ENCODE results near the gene SOAT2.
"Not testable (repeated sequence)": the region's sequence is repeated elsewhere in the genome, so short reads cannot be mapped to it uniquely, and the experiment has no call there.

SOAT2 gene

GRCh38 chr12:53112431-53112830, 9.1 kb downstream of the SOAT2 start:
- not testable (repeated sequence) for DNase-seq

GRCh38 chr12:53113136-53113705, 9.9 kb downstream of the SOAT2 start:
- DNase-seq, result no peak

DNA sequence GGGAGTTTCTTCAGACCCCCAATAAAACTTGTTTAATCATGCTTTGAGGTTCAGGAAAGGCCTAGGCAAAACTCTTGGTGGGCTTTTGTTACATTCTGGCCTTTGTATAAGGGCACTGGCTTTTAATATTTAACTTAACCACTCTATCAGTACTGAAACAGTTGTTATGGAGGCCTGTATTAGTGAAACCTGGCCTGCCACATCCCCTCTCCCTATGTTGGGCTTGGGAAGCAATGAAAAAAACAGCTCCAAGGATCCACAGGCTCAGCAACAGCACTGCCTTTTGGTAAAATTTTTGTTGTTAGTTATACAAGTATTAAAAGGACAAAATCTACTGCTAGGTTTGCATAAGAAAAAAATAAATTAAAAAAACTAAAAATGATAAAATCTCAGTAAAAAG, 10.7 kb downstream of the SOAT2 start:
- no peak for DNase-seq

GRCh38 chr12:53115112-53115890, 12.0 kb downstream of the SOAT2 start:
- no peak for DNase-seq

- no peak for DNase-seq
These were observed 12.8 kb downstream of the SOAT2 start for GRCh38 chr12:53115891-53116648.

- DNase-seq, result no peak
These were observed 15.5 kb downstream of the SOAT2 start for GRCh38 chr12:53118751-53119300.

DNA sequence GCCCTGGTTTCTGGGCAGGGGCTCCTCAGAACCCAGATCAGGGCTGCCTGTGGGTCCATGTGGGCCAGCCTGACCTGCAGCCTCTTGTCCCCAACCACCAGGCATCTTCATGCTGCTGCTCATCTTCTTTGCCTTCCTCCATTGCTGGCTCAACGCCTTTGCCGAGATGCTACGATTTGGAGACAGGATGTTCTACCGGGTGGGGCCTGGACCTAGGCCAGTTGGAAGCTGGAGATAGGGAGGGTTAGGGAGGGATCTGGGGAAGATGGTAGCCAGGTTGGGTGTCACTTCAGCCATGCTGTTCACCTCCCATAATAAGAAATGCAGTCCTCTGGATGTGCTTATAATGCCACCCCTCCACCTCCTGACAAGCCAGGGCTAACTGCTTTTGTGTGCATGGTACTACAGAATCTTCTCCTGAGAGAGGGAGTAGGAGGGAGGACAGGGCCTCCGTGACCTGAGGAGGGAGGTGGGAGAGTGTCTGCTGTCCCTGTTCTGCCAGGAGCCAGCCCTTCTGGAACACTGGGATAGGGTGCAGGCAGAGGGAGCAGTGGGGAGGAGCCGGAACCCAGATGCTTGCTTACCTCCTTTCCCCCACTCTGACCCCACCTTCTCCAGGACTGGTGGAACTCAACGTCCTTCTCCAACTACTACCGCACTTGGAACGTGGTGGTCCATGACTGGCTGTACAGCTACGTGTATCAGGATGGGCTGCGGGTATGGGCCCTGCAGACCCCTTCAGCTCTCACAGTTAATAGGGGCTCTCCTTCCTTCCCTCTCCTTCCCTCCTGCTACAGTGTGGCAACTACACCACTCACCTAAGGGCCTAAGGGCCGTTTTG, 17.6 kb downstream of the SOAT2 start:
- no peak for DNase-seq

DNA sequence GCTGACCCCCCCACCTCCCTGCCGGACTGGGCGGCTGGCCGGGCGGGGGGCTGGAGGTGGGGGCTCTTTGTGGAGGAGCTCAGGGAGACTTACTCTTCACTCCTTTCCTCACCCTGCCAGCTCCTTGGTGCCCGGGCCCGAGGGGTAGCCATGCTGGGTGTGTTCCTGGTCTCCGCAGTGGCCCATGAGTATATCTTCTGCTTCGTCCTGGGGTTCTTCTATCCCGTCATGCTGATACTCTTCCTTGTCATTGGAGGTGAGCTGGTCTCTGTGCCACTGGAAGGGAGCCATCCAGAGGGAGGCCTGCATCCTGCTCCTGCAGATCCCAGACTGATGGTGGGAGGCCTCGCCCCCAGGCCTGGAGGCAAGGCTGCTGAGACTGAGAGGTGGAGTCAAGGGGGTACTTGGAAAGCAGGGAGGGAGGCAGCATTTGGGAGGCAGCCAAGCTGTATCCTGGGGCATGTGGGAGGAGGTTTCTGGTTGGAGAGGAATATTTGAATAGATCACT, 19.7 kb downstream of the SOAT2 start:
- no peak for DNase-seq

DNA sequence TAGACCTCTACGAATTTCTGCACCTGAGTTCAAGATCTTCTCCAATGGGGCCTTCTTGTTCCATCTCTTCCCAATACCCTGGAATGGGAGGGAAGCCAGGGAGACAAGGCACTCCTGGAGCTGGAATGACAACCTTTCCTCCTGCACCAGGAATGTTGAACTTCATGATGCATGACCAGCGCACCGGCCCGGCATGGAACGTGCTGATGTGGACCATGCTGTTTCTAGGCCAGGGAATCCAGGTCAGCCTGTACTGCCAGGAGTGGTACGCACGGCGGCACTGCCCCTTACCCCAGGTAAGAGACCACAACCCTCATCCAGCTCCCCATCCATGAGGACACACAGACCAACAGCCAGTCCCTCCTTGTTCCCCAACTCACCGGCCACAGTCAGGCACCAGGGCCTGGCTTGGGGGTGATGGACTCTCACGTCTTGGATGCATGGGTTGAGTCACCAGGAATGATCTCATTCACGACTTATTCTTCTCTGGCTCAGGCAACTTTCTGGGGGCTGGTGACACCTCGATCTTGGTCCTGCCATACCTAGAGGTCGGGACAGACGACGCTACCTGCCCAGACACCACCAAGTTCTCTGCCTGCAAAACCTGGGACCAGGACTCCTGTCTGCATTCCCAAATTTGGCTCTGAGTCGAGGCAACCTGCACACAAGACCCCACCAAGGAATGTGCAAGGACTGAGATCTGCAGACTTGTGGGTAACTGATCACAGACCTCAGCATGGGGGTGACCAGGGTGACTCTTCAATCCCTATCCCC, 20.5 kb downstream of the SOAT2 start:
- no peak for DNase-seq

DNA sequence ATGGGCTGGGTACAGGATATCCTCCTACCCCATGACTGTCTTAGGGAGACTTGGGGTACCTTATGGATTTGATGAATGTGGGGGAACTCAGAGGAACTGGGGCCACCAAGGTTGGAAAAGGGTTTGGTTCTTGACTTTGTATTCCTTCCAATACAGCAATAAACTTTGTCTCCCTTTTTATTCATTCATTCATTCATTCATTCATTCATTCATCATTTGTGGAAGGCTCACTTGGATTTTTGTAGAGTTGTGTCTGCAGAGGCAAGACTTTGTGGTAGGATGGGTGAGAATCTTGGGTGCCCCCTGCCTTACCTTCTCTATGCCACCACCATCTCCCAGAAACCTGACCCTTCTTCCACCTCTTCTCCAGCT, 21.1 kb downstream of the SOAT2 start:
- no peak for DNase-seq

DNA sequence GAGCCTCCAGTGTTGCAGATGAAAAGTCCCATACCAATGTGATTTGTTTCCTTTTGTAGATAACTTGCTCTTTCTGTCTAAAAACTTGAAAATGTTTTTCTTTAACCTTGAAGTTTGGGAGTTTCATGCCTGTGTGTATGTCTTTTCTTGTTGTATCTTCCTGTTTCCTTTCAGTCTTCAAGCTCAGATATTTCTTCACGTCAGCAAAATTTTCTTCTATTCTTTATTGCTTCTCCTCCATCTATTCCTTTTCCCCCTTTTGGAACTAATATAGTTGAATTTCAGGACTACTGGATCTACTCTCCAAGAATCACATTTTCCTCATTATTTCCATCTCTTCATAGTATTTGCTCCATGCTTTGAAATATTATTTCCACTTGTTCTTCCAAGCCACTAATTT, 23.9 kb downstream of the SOAT2 start:
- DNase-seq, result no peak

- DNase-seq, result no peak
These were observed 25.7 kb downstream of the SOAT2 start for GRCh38 chr12:53128780-53129569.

DNA sequence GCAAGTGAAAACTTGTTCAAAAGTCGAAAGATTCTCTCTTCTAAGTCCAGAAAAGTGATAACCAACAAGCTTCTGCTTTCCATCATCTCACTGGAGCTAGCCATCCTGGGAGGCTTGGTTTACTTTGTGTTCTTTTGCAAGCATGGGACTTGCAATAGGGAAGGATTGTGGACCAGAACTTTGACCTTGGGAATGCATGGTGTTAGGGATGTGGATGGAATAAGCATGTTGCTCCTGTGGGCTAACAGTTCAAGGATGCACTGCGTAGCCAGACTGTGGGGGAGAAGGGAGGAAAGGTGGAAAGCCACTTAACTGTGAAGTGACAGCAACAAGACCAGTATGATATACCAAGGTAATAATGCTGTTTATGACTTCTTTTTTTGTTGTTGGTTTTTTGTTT, 28.6 kb downstream of the SOAT2 start:
- DNase-seq, result no peak

DNA sequence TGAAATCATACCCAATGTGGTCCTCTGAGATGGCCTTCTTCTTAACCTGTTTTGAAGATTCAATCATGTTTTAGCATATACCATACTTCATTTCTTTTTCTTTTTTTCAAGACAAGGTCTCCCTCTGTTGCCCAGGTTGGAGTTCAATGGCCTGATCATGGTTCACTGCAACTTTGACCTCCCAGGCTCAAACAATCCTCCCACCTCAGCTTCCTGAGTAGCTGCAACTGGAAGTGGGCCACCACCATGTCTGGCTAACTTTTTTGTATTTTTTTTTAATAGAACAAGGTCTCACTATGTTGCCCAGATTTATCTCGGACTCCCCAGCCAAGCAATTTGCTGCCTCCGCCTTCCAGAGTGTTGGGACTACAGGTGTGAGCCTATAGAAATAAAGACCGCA, 30.4 kb downstream of the SOAT2 start:
- no peak for DNase-seq

DNA sequence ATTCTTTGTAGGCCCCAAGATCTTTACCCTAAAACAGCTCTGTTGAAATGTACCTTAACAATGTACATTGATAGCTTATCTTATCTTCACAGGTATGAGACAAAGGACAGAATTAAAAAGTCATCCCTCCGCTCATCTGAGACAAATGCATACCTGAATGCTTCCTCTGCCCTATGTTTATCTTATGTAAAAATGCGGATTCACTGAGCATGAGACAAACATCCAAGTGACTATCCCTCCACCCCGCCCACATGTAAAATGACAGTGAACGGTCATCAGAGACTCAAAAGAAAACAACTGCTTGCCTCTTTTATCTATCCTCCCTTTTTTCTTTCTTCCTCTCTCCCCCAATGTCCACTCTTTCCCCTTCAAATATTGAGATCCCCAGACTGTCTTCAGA, 40.1 kb downstream of the SOAT2 start:
- DNase-seq, result no peak

- DNase-seq, result no peak
These were observed 42.3 kb downstream of the SOAT2 start for GRCh38 chr12:53145383-53146260.

- no peak for DNase-seq
These were observed 43.9 kb downstream of the SOAT2 start for GRCh38 chr12:53147181-53147580.

DNA sequence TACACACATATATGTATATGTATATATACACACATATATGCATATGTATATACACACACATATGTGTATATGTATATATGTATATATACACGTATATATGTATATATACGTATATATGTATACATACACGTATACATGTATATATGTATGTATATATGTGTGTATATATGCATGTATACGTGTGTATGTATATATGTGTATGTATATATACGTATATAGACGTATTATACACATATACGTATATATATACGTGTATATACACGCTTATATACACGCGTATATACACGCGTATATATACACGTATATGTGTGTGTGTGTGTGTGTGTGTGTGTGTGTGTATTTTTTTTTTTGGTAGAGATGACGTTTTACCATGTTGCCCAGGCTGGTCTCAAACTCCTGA, 44.4 kb downstream of the SOAT2 start:
- DNase-seq, result no peak

- no peak for DNase-seq
These were observed 47.8 kb downstream of the SOAT2 start for GRCh38 chr12:53151039-53151438.

DNA sequence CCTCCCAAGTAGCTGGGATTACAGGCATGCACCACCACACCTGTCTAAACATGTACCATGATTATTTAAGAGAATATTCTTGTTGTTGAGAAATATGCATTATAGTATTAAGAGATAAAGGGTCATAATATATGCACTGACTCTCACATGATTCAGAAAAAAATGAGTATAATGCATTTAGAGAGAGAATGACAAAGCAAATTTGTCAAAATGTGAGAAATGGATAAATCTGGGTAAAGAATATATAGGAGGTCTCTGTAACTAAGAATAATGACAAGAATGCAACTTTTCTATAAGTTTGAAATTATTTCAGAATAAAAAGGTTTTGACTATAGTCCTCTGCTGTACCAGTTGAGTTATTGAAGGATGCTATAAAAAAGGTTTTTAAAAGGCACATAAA, 49.1 kb downstream of the SOAT2 start:
- no peak for DNase-seq

Data from NCI-H774 (cell line).